Nephron (organoid): ENCODE measurements around the gene TLX1.

ENCODE experiments used
- H3K27ac Mint-ChIP-seq, 3 experiments: 2 replicates each; pipeline ENCODE4 v1.8.0; 2020; ENCODE audit warnings: mixed read lengths in 3 of 3, mild to moderate bottlenecking in 2 of 3, moderate library complexity in 1 of 3
- H3K27me3 Mint-ChIP-seq: 2 replicates; pipeline ENCODE4 v1.8.0; 2021; ENCODE audit warnings: low read depth, mild to moderate bottlenecking, moderate library complexity, mixed read lengths
- H3K36me3 Mint-ChIP-seq: 2 replicates; pipeline ENCODE4 v1.8.0; 2020; ENCODE audit warnings: low read depth, mixed read lengths
- H3K4me1 Mint-ChIP-seq: 2 replicates; pipeline ENCODE4 v1.8.0; 2020; ENCODE audit warnings: mixed read lengths
- H3K4me3 Mint-ChIP-seq, 3 experiments: 2 replicates each; pipeline ENCODE4 v1.8.0; 2020; ENCODE audit warnings: mild to moderate bottlenecking in 3 of 3, mixed read lengths in 3 of 3, moderate library complexity in 2 of 3
- H3K9me3 Mint-ChIP-seq: 2 replicates; pipeline ENCODE4 v1.8.0; 2020; ENCODE audit warnings: mixed read lengths
- TF ChIP-seq, protein P1 (sequence below), 3 experiments: fragments of 200-600 bp; sonication (generic); IDR thresholded peaks; one replicate each; pipeline ENCODE4 v1.5.0; 2021; ENCODE audit warnings: antibody characterized with exemption in 3 of 3; ENCODE audit not compliant: unreplicated experiment in 3 of 3

The TLX1 gene

GRCh38 chr10:101142533-101143344, 11.6 kb downstream of the TLX1 start:
- H3K36me3 Mint-ChIP-seq: no peaks in the 10 kb centered on the region
- no peak overlapping the region for H3K27ac Mint-ChIP-seq
- peaks cover 3% of the 10 kb centered on the region for H3K9me3 Mint-ChIP-seq
- peaks cover 100% of the 10 kb centered on the region for H3K27me3 Mint-ChIP-seq
- TF ChIP-seq, protein P1, sequence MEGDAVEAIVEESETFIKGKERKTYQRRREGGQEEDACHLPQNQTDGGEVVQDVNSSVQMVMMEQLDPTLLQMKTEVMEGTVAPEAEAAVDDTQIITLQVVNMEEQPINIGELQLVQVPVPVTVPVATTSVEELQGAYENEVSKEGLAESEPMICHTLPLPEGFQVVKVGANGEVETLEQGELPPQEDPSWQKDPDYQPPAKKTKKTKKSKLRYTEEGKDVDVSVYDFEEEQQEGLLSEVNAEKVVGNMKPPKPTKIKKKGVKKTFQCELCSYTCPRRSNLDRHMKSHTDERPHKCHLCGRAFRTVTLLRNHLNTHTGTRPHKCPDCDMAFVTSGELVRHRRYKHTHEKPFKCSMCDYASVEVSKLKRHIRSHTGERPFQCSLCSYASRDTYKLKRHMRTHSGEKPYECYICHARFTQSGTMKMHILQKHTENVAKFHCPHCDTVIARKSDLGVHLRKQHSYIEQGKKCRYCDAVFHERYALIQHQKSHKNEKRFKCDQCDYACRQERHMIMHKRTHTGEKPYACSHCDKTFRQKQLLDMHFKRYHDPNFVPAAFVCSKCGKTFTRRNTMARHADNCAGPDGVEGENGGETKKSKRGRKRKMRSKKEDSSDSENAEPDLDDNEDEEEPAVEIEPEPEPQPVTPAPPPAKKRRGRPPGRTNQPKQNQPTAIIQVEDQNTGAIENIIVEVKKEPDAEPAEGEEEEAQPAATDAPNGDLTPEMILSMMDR (IDR thresholded peaks at IDR 0.05; ENCODE audit: unreplicated experiment in 3 of 3): peak in 1 of 3 experiments; percentile 6
- no peaks in the 10 kb centered on the region for H3K4me1 Mint-ChIP-seq
- no peak overlapping the region for H3K4me3 Mint-ChIP-seq

GRCh38 chr10:101143345-101143630, 12.2 kb downstream of the TLX1 start:
- H3K4me1 Mint-ChIP-seq: no peaks in the 10 kb centered on the region
- H3K36me3 Mint-ChIP-seq: no peaks in the 10 kb centered on the region
- TF ChIP-seq, protein P1 (IDR thresholded peaks at IDR 0.05; ENCODE audit: unreplicated experiment in 3 of 3): no peak
- H3K4me3 Mint-ChIP-seq: no peak overlapping the region
- no peak overlapping the region for H3K27ac Mint-ChIP-seq
- H3K27me3 Mint-ChIP-seq: peaks cover 100% of the 10 kb centered on the region
- peaks cover 3% of the 10 kb centered on the region for H3K9me3 Mint-ChIP-seq

GRCh38 chr10:101144053-101144452, 13.0 kb downstream of the TLX1 start:
- H3K27me3 Mint-ChIP-seq: peaks cover 99% of the 10 kb centered on the region
- H3K27ac Mint-ChIP-seq: no peak overlapping the region
- no peaks in the 10 kb centered on the region for H3K36me3 Mint-ChIP-seq
- no peaks in the 10 kb centered on the region for H3K4me1 Mint-ChIP-seq
- H3K9me3 Mint-ChIP-seq: peaks cover 3% of the 10 kb centered on the region
- TF ChIP-seq, protein P1 (IDR thresholded peaks at IDR 0.05; ENCODE audit: unreplicated experiment in 3 of 3): no peak
- H3K4me3 Mint-ChIP-seq: no peak overlapping the region

DNA sequence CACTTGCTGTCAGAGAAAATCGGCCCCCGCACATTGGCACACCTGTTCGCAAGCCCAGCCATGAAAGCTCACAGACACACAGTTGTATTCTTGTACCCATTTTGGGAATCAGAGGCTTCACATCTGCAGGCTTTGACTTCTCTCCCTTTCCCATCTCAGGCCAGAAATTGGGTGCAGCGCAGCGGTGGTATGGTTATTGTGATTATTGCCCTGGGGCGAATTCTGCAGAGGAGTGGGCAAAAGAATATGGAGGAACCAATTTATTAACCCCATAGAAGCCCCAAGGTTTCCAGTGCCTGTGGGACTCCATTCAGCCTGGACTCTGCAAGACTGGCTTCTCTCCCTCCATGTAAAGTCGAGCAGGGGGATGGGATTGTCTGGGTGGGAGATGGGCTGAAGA, 14.0 kb downstream of the TLX1 start:
- TF ChIP-seq, protein P1 (IDR thresholded peaks at IDR 0.05; ENCODE audit: unreplicated experiment in 3 of 3): no peak
- Mint-ChIP-seq H3K27ac (no peak overlapping the region), H3K27me3 (peaks cover 99% of the 10 kb centered on the region), H3K4me3 (no peak overlapping the region), H3K4me1 (no peaks in the 10 kb centered on the region), H3K36me3 (no peaks in the 10 kb centered on the region), H3K9me3 (peaks cover 7% of the 10 kb centered on the region)

GRCh38 chr10:101145750-101146391, 14.8 kb downstream of the TLX1 start:
- Mint-ChIP-seq H3K4me1 (no peaks in the 10 kb centered on the region), H3K36me3 (no peaks in the 10 kb centered on the region), H3K4me3 (no peak overlapping the region), H3K9me3 (peaks cover 7% of the 10 kb centered on the region), H3K27me3 (peaks cover 99% of the 10 kb centered on the region), H3K27ac (no peak overlapping the region)
- TF ChIP-seq, protein P1 (IDR thresholded peaks at IDR 0.05; ENCODE audit: unreplicated experiment in 3 of 3): no peak
